Measurements from ENCODE around the gene SLC22A7. TPM values are rescaled to one million over a fixed set of nuclear protein-coding genes. Genes with fewer than 3 reads are reported as not detected.

The SLC22A7 gene
- total RNA-seq, 6 experiments from 2014 or later = 145 to 348 (median 185) TPM

- intact Hi-C loops (cut with DNase I) = no loop called here
- Histone ChIP-seq H3K36me3 (no peaks in the 10 kb centered on the region), H3K4me1 (peaks cover 0 to 39% (median 19%) of the 10 kb centered on the region in 4 donors), H3K9me3 (no peaks in the 10 kb centered on the region), H3K27ac (no peak overlapping the region), H3K27me3 (no peaks in the 10 kb centered on the region), H3K4me3 (no peak overlapping the region)
- DNase-seq (no peak), ATAC-seq (no peak)
- WGBS (ENCODE audit: insufficient coverage, low coverage, low lambda C conversion rate, missing lambda C conversion rate) = 100% methylated on average over 1 of the region's 2 CpGs
- TF ChIP-seq CTCF (IDR thresholded peaks at IDR 0.05) = no peak
- no peak for TF ChIP-seq POLR2A (IDR thresholded peaks at IDR 0.05)
These were observed 17.8 kb upstream of the SLC22A7 start for GRCh38 chr6:43280234-43280633.

- H3K9me3 ChIP-seq = no peaks in the 10 kb centered on the region
- WGBS (ENCODE audit: insufficient coverage, low coverage, low lambda C conversion rate, missing lambda C conversion rate) = no CpG with 5 or more reads among the region's 9 CpGs
- ATAC-seq (no peak), DNase-seq (no peak)
- H3K27ac ChIP-seq = no peak overlapping the region
- intact Hi-C loops (cut with DNase I) = no loop called here
- H3K4me1 ChIP-seq = peaks cover 0 to 25% (median 11%) of the 10 kb centered on the region in 4 donors
- no peaks in the 10 kb centered on the region for H3K36me3 ChIP-seq
- no peak overlapping the region for H3K4me3 ChIP-seq
- H3K27me3 ChIP-seq = no peaks in the 10 kb centered on the region
- no peak for TF ChIP-seq CTCF (IDR thresholded peaks at IDR 0.05)
- no peak for TF ChIP-seq POLR2A (IDR thresholded peaks at IDR 0.05)
These were observed 16.0 kb upstream of the SLC22A7 start for GRCh38 chr6:43282060-43282459.

- Histone ChIP-seq H3K4me1 (peaks cover 0 to 22% (median 7%) of the 10 kb centered on the region in 4 donors), H3K27me3 (no peaks in the 10 kb centered on the region), H3K4me3 (no peak overlapping the region), H3K9me3 (no peaks in the 10 kb centered on the region), H3K36me3 (no peaks in the 10 kb centered on the region), H3K27ac (no peak overlapping the region)
- intact Hi-C loops (cut with DNase I) = no loop called here
- ATAC-seq = no peak
- TF ChIP-seq POLR2A (IDR thresholded peaks at IDR 0.05) = no peak
- TF ChIP-seq CTCF (IDR thresholded peaks at IDR 0.05) = no peak
- DNase-seq = no peak
- 74% methylated on average over 5 of the region's 32 CpGs for WGBS (ENCODE audit: insufficient coverage, low coverage, low lambda C conversion rate, missing lambda C conversion rate)
These were observed 15.2 kb upstream of the SLC22A7 start for GRCh38 chr6:43282636-43283513.

- no peak for DNase-seq
- peaks cover 0 to 15% (median 4%) of the 10 kb centered on the region in 4 donors for H3K4me1 ChIP-seq
- no peaks in the 10 kb centered on the region for H3K27me3 ChIP-seq
- WGBS (ENCODE audit: insufficient coverage, low coverage, low lambda C conversion rate, missing lambda C conversion rate) = no CpG with 5 or more reads among the region's 18 CpGs
- intact Hi-C loops (cut with DNase I) = no loop called here
- H3K36me3 ChIP-seq = no peaks in the 10 kb centered on the region
- H3K4me3 ChIP-seq = no peak overlapping the region
- H3K9me3 ChIP-seq = no peaks in the 10 kb centered on the region
- H3K27ac ChIP-seq = no peak overlapping the region
- no peak for ATAC-seq
- no peak for TF ChIP-seq CTCF (IDR thresholded peaks at IDR 0.05)
- TF ChIP-seq POLR2A (IDR thresholded peaks at IDR 0.05) = no peak
These were observed 14.6 kb upstream of the SLC22A7 start for GRCh38 chr6:43283514-43283901.

Data from right lobe of liver (tissue), 6 donors.